Liver (tissue), 9 donors: ENCODE measurements around the gene PCDH9. TPM values are rescaled to one million over a fixed set of nuclear protein-coding genes. Genes with fewer than 3 reads are reported as not detected.

ENCODE experiments used
- DNase-seq: peaks from one replicate; pipeline ENCODE4 v3.0.0-alpha.2; 2017; ENCODE audit warnings: low spot score
- H3K27ac ChIP-seq, 2 donors: one replicate each; pipeline ENCODE4 v1.7.0; 2013; ENCODE audit warnings: inconsistent platforms in 2 of 2, low read length in 2 of 2, control low read depth in 1 of 2, low read depth in 1 of 2, mild to moderate bottlenecking in 1 of 2
- H3K27me3 ChIP-seq, 4 donors: one replicate each; pipeline versions ENCODE4 v1.6.1 to v1.7.0; 2013; ENCODE audit warnings: low read length in 3 of 4, inconsistent platforms in 1 of 4, mild to moderate bottlenecking in 1 of 4, moderate library complexity in 1 of 4; ENCODE audit not compliant: control insufficient read depth in 4 of 4, insufficient read depth in 4 of 4
- H3K36me3 ChIP-seq, 4 donors: one replicate each; pipeline versions ENCODE4 v1.6.1 to v1.7.0; 2013; ENCODE audit warnings: low read length in 3 of 4, mild to moderate bottlenecking in 3 of 4, low read depth in 1 of 4, moderate library complexity in 1 of 4; ENCODE audit not compliant: control insufficient read depth in 4 of 4, insufficient read depth in 3 of 4
- H3K4me1 ChIP-seq, 4 donors: one replicate each; pipeline versions ENCODE4 v1.6.1 to v1.7.0; 2013; ENCODE audit warnings: low read length in 3 of 4, mild to moderate bottlenecking in 3 of 4, moderate library complexity in 1 of 4; ENCODE audit not compliant: control insufficient read depth in 4 of 4, insufficient read depth in 4 of 4
- H3K4me3 ChIP-seq, 3 donors: one replicate each; pipeline versions ENCODE4 v1.6.1 to v1.7.0; 2013; ENCODE audit warnings: low read length in 3 of 3, control low read depth in 1 of 3, low read depth in 1 of 3, mild to moderate bottlenecking in 1 of 3
- H3K9ac ChIP-seq, 2 donors: one replicate each; pipeline ENCODE4 v1.7.0; 2013; ENCODE audit warnings: low read length in 2 of 2, mild to moderate bottlenecking in 2 of 2, moderate library complexity in 2 of 2, control low read depth in 1 of 2, low read depth in 1 of 2
- H3K9me3 ChIP-seq, 4 donors: one replicate each; pipeline versions ENCODE4 v1.6.1 to v1.7.0; 2013; ENCODE audit warnings: low read length in 3 of 4; ENCODE audit not compliant: control insufficient read depth in 4 of 4
- FOXA1 ChIP-seq: IDR thresholded peaks from 2 replicates; pipeline ENCODE4 v1.6.1; 2016; ENCODE audit warnings: antibody characterized with exemption
- FOXA2 ChIP-seq: IDR thresholded peaks from 2 replicates; pipeline ENCODE4 v1.6.1; 2016; ENCODE audit warnings: antibody characterized with exemption
- GABPA ChIP-seq, 2 donors: IDR thresholded peaks in 1 of 2; conservative IDR thresholded peaks in 1 of 2; 2 replicates each; pipeline ENCODE4 v1.6.1; 2016; ENCODE audit warnings: antibody characterized with exemption in 2 of 2, mild to moderate bottlenecking in 1 of 2, moderate library complexity in 1 of 2
- HNF4A ChIP-seq, 2 donors: conservative IDR thresholded peaks; 2 replicates each; pipeline ENCODE4 v1.6.1; 2016; ENCODE audit warnings: antibody characterized with exemption in 2 of 2, mild to moderate bottlenecking in 2 of 2
- HNF4G ChIP-seq: IDR thresholded peaks from 2 replicates; pipeline ENCODE4 v1.6.1; 2016; ENCODE audit warnings: antibody characterized with exemption
- JUND ChIP-seq, 2 donors: IDR thresholded peaks; 2 replicates each; pipeline ENCODE4 v1.6.1; 2016; ENCODE audit warnings: antibody characterized with exemption in 2 of 2
- NR2F2 ChIP-seq: IDR thresholded peaks from 2 replicates; pipeline ENCODE4 v1.6.1; 2016; ENCODE audit warnings: antibody characterized with exemption
- RAD21 ChIP-seq, 2 donors: IDR thresholded peaks; 2 replicates each; pipeline ENCODE4 v1.6.1; 2016; ENCODE audit warnings: antibody characterized with exemption in 2 of 2, mild to moderate bottlenecking in 2 of 2
- RXRA ChIP-seq, 2 donors: IDR thresholded peaks; 2 replicates each; pipeline ENCODE4 v1.6.1; 2017 to 2018; ENCODE audit warnings: antibody characterized with exemption in 2 of 2, mild to moderate bottlenecking in 1 of 2
- SP1 ChIP-seq: IDR thresholded peaks from 2 replicates; pipeline ENCODE4 v1.6.1; 2018; ENCODE audit warnings: antibody characterized with exemption, mild to moderate bottlenecking
- TAF1 ChIP-seq: conservative IDR thresholded peaks from 2 replicates; pipeline ENCODE4 v1.6.1; 2016; ENCODE audit warnings: antibody characterized with exemption, mild to moderate bottlenecking
- YY1 ChIP-seq: IDR thresholded peaks from 2 replicates; pipeline ENCODE4 v1.6.1; 2016; ENCODE audit warnings: antibody characterized with exemption, mild to moderate bottlenecking
- WGBS: extraction: QIAGEN DNeasy Blood & Tissue Kit; methylation state at CpG from one replicate; pipeline ENCODE4 v1.1.7; 2013; 5-methylcytosine and 5-hydroxymethylcytosine counted together
- polyA plus RNA-seq, 2 donors: library from polyadenylated mRNA; stranded (reverse) in 1 of 2; unstranded in 1 of 2; fragments of 200-250 nt in 1 of 2; fragments of >200 nt in 1 of 2; fragmentation: Nextera tagmentation in 1 of 2; extraction: Ambion mirVana in 1 of 2; gene quantifications; one replicate each; pipeline versions ENCODE4 v1.2.1 to v1.2.3, GENCODE V29; 2013 to 2015
- total RNA-seq, 2 donors: library from RNA; depleted of rRNA; stranded (reverse); fragments of >200 nt; gene quantifications; one replicate each; pipeline ENCODE4 v1.2.3, GENCODE V29; 2014
- TF ChIP-seq, protein P1 (sequence below): IDR thresholded peaks from 2 replicates; pipeline ENCODE4 v1.6.1; 2016; ENCODE audit warnings: antibody characterized with exemption
- TF ChIP-seq, protein P2 (sequence below): IDR thresholded peaks from 2 replicates; pipeline ENCODE4 v1.6.1; 2016; ENCODE audit warnings: antibody characterized with exemption, mild to moderate bottlenecking
- TF ChIP-seq, protein P3 (sequence below): fragments of 150-350 bp; IDR thresholded peaks from 2 replicates; pipeline ENCODE4 v1.5.1; 2017; ENCODE audit warnings: improper control_type of control experiment, low read depth, low read length; ENCODE audit not compliant: missing input control
- TF ChIP-seq, protein P4 (sequence below): IDR thresholded peaks from 2 replicates; pipeline ENCODE4 v1.6.1; 2016; ENCODE audit warnings: antibody characterized with exemption
- TF ChIP-seq, protein P5 (sequence below): IDR thresholded peaks from 2 replicates; pipeline ENCODE4 v1.6.1; 2016; ENCODE audit warnings: antibody characterized with exemption
- donor health status: healthy.
- donor health status: healthy.
- donor health status: healthy.
- donor health status: healthy.
- donor health status: healthy.

PCDH9 gene
- total and polyA plus RNA-seq, 4 donors = 0.90 to 4.0 (median 2.2) TPM

DNA sequence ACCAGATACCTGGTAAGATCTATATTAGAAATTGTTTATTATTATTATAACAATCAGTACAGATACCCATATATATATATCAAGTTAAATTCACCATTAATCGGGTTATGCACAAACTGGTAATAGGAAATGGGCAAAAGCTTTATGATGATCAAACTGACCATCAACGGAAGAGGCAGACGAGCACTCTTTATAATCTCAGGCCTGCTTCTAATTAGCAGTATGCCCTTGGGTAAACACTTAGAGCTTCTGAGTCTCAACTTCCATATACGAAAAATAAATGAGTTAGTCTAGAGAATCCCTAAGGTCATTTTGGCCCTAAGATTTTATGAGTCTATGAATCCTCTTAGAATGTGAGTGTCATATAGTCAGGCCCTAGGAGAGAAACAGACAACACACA is 710.9 kb downstream of the PCDH9 start:
- Histone ChIP-seq H3K4me3 (no peak overlapping the region), H3K36me3 (no peaks in the 10 kb centered on the region), H3K9me3 (no peaks in the 10 kb centered on the region), H3K9ac (no peak overlapping the region), H3K27me3 (no peaks in the 10 kb centered on the region), H3K4me1 (no peaks in the 10 kb centered on the region), H3K27ac (no peak overlapping the region)
- DNase-seq = no peak
- TF ChIP-seq, protein P1, sequence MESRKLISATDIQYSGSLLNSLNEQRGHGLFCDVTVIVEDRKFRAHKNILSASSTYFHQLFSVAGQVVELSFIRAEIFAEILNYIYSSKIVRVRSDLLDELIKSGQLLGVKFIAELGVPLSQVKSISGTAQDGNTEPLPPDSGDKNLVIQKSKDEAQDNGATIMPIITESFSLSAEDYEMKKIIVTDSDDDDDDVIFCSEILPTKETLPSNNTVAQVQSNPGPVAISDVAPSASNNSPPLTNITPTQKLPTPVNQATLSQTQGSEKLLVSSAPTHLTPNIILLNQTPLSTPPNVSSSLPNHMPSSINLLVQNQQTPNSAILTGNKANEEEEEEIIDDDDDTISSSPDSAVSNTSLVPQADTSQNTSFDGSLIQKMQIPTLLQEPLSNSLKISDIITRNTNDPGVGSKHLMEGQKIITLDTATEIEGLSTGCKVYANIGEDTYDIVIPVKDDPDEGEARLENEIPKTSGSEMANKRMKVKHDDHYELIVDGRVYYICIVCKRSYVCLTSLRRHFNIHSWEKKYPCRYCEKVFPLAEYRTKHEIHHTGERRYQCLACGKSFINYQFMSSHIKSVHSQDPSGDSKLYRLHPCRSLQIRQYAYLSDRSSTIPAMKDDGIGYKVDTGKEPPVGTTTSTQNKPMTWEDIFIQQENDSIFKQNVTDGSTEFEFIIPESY = no peak
- TF ChIP-seq SP1 = no peak
- TF ChIP-seq, protein P2, sequence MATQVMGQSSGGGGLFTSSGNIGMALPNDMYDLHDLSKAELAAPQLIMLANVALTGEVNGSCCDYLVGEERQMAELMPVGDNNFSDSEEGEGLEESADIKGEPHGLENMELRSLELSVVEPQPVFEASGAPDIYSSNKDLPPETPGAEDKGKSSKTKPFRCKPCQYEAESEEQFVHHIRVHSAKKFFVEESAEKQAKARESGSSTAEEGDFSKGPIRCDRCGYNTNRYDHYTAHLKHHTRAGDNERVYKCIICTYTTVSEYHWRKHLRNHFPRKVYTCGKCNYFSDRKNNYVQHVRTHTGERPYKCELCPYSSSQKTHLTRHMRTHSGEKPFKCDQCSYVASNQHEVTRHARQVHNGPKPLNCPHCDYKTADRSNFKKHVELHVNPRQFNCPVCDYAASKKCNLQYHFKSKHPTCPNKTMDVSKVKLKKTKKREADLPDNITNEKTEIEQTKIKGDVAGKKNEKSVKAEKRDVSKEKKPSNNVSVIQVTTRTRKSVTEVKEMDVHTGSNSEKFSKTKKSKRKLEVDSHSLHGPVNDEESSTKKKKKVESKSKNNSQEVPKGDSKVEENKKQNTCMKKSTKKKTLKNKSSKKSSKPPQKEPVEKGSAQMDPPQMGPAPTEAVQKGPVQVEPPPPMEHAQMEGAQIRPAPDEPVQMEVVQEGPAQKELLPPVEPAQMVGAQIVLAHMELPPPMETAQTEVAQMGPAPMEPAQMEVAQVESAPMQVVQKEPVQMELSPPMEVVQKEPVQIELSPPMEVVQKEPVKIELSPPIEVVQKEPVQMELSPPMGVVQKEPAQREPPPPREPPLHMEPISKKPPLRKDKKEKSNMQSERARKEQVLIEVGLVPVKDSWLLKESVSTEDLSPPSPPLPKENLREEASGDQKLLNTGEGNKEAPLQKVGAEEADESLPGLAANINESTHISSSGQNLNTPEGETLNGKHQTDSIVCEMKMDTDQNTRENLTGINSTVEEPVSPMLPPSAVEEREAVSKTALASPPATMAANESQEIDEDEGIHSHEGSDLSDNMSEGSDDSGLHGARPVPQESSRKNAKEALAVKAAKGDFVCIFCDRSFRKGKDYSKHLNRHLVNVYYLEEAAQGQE = no peak
- no peak for TF ChIP-seq HNF4A (conservative IDR thresholded peaks at IDR 0.05)
- no peak for TF ChIP-seq RAD21 (IDR thresholded peaks at IDR 0.05)
- no peak for TF ChIP-seq GABPA (IDR thresholded peaks at IDR 0.05 in 1 of 2, conservative IDR thresholded peaks at IDR 0.05 in 1 of 2)
- TF ChIP-seq, protein P3, sequence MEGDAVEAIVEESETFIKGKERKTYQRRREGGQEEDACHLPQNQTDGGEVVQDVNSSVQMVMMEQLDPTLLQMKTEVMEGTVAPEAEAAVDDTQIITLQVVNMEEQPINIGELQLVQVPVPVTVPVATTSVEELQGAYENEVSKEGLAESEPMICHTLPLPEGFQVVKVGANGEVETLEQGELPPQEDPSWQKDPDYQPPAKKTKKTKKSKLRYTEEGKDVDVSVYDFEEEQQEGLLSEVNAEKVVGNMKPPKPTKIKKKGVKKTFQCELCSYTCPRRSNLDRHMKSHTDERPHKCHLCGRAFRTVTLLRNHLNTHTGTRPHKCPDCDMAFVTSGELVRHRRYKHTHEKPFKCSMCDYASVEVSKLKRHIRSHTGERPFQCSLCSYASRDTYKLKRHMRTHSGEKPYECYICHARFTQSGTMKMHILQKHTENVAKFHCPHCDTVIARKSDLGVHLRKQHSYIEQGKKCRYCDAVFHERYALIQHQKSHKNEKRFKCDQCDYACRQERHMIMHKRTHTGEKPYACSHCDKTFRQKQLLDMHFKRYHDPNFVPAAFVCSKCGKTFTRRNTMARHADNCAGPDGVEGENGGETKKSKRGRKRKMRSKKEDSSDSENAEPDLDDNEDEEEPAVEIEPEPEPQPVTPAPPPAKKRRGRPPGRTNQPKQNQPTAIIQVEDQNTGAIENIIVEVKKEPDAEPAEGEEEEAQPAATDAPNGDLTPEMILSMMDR = no peak
- no peak for TF ChIP-seq FOXA2
- WGBS = 88% methylated on average over 4 of the region's 4 CpGs

DNA sequence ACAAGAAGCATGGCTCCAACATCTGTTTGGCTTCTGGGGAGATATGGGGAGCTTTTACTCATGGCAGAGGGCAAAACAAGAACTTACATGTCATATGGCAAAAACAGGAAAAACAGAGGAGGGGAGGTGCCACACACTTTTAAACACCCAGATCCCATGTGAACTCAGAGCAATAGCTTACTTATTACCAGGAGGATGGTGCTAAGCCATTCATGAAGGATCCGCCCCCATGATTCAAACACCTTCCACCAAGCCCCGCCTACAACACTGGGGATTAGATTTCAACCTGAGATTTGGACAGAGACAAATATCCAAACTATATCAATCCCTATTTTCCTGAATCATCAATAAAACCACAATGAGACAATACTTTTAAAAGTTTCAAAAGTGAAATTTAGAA is 712.1 kb downstream of the PCDH9 start:
- no peaks in the 10 kb centered on the region for H3K9me3 ChIP-seq
- no peaks in the 10 kb centered on the region for H3K4me1 ChIP-seq
- H3K4me3 ChIP-seq = no peak overlapping the region
- no peaks in the 10 kb centered on the region for H3K36me3 ChIP-seq
- H3K27ac ChIP-seq = no peak overlapping the region
- no peak for DNase-seq
- no peaks in the 10 kb centered on the region for H3K27me3 ChIP-seq
- WGBS = 74% methylated on average over 2 of the region's 2 CpGs
- H3K9ac ChIP-seq = no peak overlapping the region
- TF ChIP-seq GABPA (IDR thresholded peaks at IDR 0.05 in 1 of 2, conservative IDR thresholded peaks at IDR 0.05 in 1 of 2) (no peak), SP1 (no peak), NR2F2 (no peak), HNF4A (conservative IDR thresholded peaks at IDR 0.05) (no peak), JUND (IDR thresholded peaks at IDR 0.05) (no peak), TAF1 (no peak), FOXA2 (no peak), RXRA (IDR thresholded peaks at IDR 0.05) (no peak), HNF4G (no peak), FOXA1 (no peak), YY1 (no peak)
- TF ChIP-seq, protein P4, sequence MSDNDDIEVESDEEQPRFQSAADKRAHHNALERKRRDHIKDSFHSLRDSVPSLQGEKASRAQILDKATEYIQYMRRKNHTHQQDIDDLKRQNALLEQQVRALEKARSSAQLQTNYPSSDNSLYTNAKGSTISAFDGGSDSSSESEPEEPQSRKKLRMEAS = no peak
- TF ChIP-seq, protein P2 = no peak
- TF ChIP-seq, protein P3 = no peak
- TF ChIP-seq, protein P5, sequence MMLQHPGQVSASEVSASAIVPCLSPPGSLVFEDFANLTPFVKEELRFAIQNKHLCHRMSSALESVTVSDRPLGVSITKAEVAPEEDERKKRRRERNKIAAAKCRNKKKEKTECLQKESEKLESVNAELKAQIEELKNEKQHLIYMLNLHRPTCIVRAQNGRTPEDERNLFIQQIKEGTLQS = no peak
